HG03354 (cell line): ENCODE measurements around the gene CCDC28A.

Experiments used
- ATAC-seq: cut with Tn5 transposase; IDR thresholded peaks from one replicate; pipeline ENCODE4 v1.9.1; 2021; ENCODE audit warnings: mild to moderate bottlenecking; ENCODE audit not compliant: unreplicated experiment, poor library complexity, severe bottlenecking

CCDC28A gene

DNA sequence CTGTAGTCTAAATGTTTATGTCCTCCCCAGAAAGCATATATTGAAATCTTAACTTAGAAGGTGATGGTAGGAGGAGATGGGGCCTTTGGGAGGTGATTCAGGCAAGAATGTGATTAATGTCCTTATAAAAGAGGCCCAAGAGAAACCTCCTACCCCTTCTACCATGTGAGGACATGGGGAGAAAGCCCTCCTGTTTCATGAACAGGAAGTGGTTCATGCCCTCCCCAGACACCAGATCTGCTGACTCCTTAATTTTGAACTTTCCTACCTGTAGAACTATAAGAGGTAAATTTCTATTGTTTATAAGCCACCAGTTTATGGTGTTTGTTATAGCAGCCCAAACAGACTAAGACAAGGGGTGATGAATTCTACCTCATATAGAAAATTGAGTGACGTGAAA is 13.6 kb downstream of the CCDC28A start:
- ATAC-seq, result no peak

DNA sequence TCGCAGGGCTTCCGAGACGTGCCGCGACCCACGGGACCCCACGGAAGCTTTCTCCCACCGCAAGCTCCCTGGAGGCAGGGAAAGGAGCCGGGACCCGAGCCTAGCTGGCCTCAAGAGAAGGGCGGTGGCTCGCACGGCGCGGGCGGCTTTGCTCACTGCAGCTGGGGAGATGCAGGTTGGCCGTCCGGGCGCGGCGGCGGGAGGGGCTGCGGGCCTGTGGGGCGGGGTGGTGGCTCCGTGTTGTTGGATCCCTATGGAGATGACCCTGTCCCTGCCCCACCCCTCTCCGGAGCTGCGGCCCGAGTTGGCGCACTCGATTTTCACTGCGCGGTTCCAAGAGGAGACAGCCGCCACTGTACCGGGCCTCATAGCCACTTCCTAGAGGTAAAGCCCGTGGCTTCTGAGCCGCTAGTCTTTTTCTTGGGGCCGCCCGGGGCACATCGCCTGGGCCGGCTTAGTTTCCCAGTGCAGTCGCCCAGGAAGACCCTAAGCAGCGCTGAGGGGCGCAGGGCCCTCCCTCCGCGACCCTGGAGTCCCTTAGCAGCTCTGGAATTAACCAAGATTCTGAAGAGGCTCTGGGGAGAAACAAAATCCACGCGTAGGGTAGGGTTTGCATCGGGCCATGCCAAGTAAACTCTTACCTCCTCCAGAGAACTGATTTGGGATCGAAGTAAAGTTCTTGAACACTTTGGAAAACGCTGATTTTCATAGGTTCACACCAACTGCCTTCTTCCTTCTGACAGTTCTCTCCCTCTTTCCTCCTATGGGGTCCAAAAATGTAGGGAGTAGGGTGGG is 22.4 kb downstream of the CCDC28A start, which contains the start of gene ECT2L:
ECT2L (plus strand) TSS at position 279 of the 795 bp plus-strand sequence. CDS start 17,188 bp downstream, outside the sequence.
- ATAC-seq, result peak; percentile 52

DNA sequence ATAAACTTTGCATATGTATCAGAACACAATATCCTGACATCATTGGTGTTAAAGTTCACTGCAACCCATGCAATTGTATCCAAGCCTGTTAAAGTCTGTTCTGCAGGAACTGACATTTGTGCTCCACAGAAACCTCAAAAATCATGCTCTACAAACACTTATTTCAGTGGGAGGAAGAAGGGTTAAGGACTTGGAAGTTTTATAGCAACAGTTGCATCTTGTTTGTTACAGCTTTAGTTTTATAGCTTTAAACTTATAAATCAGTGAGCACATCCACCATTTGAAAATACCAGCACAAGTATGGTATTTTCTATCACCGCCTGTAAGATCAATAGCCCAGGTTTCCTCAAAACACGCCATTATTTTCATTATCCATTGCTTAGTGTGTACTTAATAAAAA is 23.2 kb downstream of the CCDC28A start:
- ATAC-seq, result no peak

DNA sequence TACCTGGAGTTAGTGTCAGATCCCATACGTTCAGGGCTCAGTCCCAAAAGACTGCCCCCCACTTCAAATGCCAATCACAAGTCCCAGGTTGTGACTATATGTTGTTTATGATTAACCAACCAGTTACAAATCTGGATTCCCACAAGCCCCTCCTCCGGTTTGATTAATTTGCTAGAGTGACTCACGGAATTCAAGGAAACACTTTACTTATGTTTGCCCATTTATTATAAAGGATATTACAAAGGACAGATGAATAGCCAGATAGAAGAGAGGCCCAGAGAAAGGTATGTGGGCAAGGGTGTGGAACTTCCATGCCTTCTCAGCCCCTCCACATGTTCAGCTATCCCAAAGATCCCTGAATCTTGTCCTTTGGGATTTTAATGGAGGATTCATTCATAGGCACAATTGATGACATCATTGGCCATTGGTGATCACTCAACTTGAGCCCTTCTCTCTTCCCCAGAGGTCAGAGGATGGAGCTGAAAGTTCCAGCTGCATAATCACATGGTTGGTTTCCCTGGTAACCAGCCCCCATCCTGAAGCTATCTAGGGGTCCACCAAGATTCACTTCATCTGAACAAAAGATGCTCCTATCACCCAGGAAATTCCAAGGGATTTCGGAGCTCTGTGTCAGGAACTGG is 24.4 kb downstream of the CCDC28A start:
- no peak for ATAC-seq

DNA sequence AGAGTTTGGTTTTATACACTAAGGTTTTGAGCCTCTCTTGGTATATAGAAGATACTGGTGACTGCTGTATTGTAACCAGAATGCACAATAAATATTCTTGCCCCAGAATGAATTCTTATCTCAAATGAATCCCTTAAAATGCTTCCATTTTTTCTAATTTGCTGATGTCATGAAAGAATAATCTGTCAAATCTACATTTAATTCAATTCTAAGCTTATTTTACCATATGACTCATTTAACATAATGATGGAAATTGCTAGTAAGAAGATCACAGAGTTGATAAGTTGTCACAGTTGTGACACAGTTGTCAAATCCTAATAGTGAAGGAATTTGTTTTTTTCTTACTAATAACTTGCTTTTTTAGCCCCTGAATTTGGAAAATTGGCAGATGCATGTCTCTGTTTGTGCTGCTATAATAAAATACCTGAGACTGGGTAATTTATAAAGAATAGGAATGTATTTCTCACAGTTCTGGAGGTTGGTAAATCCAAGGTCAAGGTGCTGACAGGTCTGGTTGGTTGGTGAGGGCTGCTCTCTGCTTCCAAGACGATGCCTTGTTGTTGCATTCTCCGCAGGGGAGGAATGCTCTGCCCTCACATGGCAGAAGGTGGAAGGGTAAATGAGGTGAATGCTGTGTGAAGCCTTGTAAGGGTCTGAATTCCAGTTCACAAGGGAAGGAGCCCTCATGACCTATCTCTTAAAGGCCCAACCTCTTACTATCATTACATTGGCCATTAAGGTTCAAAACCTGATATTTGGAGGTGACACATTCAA is 27.0 kb downstream of the CCDC28A start:
- ATAC-seq, result no peak

DNA sequence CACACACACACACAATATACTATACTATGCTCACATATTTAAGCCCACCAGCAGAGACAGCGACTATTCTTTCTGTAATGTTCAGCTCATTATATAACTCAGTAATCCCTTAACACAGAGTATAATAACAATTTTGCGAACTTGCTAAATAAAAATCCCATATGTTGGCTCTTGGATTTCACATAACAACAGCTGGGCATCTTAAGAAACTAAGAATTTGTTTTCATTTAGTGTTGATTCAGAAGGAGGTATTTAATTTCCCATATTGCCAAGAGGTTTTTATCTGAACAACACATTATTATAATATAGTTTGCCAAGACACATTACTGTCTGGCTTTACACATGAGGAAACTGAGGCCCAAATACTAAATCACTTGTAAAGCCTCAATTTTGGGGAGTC is 29.8 kb downstream of the CCDC28A start:
- ATAC-seq, result no peak

DNA sequence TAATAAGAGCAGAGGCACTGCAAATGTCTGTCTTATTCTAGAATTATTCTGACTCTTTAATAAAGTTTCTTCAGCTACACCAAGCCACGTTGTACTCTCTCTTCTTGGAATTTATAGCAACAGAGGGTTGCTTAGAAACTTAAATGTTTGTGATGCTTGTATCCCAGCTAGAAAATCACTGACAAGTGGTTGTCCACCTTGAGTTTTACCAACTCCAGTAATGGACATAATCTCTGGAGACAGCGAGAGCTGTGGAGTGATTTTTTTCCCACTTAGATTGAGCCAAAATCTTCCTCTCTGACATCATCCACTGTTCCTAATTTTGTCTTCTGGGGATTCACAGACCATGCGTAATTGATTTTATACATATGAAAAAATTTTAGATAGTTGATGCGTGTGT is 30.3 kb downstream of the CCDC28A start:
- ATAC-seq, result no peak

DNA sequence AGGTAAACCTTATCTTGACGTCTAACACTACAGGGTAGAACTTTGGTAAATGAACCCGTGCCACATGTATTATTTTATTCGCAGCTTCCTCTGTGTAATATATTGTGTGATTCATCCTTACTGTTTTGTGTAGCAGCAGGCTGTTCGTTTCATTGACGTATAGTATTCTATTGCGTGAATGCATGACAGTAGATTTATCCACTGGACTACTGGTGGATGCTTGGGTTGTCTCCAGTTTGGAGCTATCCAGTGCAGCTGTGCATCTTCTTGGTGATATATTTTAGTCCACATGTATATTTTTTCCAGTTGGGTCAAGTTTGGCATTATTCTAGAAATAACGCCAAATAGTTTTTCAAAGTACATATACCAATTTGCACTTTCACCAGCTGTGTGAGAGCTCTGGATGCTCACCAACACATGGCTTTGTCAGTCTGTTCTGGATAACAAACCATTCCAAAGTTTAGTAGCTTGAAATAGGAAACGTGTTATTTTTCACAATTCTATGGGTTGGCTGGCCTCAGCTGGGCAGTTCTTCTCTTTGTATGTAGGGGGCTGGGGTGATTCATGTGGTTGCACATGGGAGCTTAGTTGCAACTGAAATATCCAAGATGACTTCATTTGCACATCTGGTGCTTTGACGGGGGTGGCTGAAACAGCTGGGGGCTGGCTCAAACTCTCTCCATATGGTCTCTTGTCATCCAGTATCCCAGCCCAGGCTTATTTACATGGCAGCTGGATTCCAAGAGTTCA is 31.6 kb downstream of the CCDC28A start:
- ATAC-seq, result no peak

DNA sequence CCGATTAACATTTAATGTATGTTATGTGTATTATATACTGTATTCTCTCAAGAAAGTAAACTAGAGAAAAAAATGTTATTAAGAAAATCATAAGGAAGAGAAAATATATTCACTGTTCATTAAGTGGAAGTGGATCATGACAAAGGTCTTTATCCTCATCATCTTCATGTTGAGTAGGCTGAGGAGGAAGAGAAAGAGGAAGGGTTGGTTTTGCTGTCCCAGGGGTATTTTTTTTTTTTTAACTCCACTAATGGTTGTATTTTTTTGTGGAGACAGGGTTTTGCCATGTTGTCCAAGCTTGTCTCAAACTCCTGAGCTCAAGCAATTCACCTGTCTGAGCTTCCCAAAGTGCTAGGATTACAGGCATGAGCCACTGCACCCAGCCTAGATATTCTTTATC is 33.3 kb downstream of the CCDC28A start:
- ATAC-seq, result no peak

DNA sequence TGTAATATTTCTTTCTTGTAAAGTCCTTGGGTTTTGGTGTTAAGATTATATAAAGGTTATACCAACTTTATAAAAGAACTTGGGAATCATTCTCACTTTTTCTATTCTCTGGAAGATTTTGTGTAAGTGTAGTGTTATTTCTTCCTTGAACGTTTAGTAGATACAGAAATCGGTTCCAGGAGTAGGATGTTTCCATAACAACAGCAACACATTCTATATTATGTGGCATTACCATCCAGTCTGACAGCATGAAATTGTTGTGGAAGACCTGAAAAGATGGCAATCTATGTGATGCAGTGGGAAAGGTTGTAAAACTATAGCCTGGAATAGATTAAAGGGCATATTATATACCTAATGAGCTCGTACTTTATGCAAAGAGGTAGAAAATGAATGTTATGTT is 36.1 kb downstream of the CCDC28A start:
- no peak for ATAC-seq

DNA sequence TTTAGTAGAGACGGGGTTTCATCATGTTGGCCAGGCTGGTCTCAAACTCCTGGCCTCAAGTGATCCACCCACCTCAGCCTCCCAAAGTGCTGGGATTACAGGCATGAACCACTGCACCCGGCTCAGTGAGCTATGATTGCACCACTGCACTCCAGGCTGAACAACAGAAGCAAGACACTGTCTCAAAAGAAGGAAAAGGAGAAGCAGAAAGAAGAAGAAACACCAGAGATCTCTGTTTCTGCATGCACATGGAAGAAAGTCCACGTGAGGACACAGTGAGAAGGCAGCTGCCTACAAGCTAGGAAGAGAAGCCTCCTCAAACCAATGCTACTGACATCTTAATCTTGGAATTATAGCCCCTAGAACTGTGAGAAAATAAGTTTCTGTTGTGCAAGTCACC is 38.3 kb downstream of the CCDC28A start:
- ATAC-seq, result no peak

DNA sequence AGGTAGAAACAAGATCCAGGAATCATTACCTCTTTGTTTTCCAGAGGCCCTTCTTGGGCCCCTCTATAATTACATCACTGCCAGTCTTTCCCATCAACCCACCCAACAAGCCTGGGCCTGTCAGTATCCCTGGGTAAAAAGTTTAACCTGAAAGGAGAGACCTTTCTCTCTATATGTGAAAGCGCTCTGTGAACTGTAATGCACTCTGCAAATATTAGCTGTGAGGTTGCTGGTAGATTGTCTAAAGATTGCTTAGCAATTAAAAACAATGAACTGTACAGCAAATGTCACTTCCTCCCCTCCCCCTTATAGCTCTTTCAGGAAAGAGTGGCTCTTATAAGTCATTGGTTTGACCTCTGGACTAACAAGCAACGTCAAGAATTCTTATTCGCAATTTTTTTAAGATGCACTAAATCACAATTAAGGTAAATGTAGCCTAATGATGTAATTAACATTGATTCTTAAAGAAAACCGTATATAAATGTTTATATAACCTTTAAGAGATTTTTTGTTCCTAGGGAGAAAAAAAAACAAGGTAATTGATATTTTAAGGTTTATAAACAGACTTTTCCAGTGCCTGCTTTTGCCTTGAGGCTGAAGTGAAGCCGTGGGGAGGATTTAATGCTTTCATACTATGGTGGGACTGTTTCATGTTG is 40.7 kb downstream of the CCDC28A start:
- no peak for ATAC-seq

DNA sequence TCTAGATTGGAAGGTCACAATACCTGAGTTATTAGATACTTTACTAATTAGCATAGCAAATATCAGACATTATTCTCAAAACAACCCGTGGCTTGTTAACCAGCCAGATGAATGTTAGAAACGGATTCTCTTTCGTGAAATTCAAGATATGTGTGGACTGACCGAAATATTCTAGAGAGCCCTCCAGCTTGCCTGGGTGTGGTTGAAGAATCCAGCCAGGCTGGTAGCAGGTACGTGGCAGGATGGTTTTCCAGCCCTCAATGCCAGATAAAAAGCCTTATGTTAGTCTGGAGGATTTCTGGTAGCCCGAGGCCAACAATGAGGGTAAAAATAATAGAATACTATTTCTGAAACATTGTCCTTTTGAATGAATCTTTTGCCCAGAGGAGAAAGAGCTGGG is 41.7 kb downstream of the CCDC28A start:
- no peak for ATAC-seq

DNA sequence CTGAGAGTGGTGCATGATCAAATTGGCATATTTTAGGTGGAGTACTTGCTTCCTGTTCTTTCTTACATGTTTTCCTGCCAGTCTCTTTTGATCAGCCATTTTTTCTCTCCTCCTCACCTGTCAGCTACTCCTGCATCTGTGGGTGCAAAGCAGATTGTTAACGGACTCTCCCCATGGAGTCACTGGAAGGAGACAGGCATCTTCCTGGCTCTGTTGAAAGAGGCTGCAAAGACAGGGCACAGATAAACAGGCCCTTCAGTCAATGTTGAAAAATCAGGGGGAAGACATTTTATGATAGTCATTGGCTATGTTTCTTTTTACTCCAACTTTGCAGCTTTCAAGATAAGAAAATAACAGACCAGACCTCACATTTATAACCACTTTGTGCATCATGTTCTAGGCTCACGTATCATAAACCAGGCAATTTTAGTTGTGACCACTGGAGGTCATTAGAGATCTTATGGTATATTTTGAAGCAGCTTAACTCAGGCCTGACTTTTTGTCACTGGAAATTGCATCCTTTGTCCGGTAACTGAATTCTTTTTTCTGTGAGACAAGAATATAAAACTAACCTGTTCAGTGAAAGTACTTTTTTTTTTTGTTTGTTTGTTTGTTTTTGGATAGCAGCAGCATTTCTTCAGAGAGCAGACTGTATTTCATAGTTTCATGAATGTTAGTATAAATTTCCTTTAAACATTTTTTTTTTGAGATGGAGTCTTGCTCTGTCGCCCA is 42.4 kb downstream of the CCDC28A start:
- peak; percentile 75 for ATAC-seq

DNA sequence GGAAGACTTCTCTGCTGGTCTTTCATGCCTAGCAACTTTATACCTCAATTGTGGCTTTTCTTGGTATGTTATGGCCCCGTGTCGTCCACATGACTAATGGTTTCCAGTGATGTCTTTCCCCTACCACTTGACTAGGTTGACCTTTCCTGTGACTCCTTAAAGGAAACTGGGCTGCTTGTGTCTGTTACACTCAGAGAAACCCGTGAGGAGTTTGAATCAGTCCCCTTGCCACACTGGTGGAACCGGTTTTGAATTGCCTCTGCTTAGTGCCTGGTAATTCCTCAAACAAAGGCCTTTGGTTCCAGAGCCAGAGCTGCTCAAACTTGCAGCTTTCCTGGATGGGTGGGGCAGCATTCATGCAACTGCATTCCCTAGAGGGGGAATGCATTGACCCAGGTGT is 44.2 kb downstream of the CCDC28A start:
- ATAC-seq, result no peak

DNA sequence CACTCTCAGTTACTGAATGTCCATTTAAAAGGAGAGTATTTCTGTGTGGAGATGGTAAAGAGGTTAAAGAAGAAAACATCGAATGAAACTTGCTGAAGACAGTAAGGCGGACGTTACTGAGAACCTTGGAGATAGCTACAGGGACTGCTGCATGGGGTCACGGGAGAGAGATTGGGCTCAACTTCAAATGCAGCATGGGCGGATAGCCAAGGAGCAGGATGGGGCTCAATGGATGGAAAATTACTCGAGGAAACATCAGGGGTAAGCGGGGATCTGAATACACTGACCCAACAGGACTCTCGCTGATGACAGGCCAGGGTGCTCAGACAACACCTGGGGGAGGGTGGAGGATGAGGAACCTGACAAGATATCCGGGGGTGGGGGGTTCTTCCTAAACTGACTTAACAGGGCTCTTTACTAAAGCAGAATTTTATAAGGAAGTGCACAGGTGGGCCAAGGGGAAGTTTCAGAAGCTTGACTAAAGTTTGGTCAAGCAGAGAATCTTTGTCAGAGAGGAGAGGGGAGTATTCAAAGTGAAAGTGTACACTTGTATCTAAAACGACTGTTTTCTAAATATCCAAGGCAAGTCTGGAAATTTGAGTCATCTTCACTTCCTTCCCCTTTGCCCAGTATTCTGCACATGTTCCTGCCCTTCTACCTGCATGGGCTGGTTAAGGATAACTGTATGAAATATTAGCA is 45.1 kb downstream of the CCDC28A start:
- ATAC-seq, result peak; percentile 74

DNA sequence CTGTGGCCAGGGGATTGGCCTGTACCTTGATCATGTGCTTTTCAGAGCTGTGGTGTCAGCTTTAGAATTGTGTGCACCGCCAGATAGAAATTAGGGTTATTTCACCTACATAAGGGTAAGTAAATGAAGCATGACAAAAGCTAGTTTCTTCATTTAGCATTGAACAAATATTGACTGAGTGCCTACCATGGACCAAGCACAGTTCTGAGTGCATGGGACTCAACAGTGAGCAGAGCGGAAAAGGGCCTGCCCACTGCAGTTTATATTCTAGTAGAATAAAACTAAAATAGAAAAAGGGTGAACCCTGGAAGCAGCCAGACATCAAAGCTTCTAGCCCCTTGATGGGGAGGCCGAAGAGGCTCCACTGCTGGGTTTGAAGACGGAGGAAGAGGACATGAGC is 48.0 kb downstream of the CCDC28A start:
- no peak for ATAC-seq

DNA sequence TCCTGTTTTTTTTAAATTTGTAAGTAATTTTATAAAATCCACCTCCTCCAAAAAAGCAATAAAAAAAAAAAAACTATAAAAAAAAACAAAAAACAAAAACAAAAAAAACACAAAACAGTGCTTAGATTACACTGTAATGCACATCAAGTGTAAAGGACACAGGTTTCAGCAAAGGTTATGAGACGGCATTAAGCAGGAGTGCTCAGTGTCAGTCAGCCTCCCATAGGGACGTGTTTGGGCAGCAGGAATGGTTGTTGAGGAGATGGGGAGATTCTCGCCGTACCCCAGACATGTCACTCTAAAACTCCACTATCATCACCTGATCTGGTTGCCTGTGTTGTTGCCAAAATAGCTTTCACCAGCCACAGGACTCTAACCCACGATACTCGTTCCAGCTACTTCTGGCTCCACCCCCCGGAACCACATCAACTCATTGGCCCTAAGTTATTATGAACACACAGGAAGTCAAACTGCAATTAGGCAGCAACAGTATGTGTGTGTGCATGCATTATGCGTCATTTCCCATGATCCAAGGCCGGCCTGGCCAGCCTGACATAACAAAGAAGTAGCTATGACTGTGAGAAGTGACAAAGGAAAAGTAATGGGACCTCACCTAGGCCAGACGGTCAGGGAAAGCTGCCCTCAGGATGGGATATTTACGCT is 51.0 kb downstream of the CCDC28A start:
- ATAC-seq, result no peak
